Neural progenitor cell (in vitro differentiated cells): Measurements from ENCODE around the gene CACNG5.

ENCODE experiments used
- CTCF ChIP-seq: fragments of 200-600 bp; sonication (generic); IDR thresholded peaks from 2 replicates; pipeline ENCODE4 v1.5.1; 2017; ENCODE audit warnings: antibody characterized with exemption, mild to moderate bottlenecking
- EZH2 ChIP-seq: fragments of 200-600 bp; sonication (generic); IDR thresholded peaks from 2 replicates; pipeline ENCODE4 v1.6.1; 2017; ENCODE audit warnings: antibody characterized with exemption, mild to moderate bottlenecking, moderate library complexity
- EZH2phosphoT487 ChIP-seq: fragments of 200-600 bp; sonication (generic); IDR thresholded peaks from 2 replicates; pipeline ENCODE4 v1.6.1; 2017; ENCODE audit warnings: antibody characterized with exemption

GRCh38 chr17:66803474-66803951 lies 31.4 kb upstream of the CACNG5 start:
- TF ChIP-seq EZH2 (no peak), CTCF (no peak), EZH2phosphoT487 (no peak)
